GM18505 (cell line): Measurements from ENCODE around the gene ABCA13.

Experiments used
- ATAC-seq: cut with Tn5 transposase; IDR thresholded peaks from one replicate; pipeline ENCODE4 v1.9.1; 2021; ENCODE audit not compliant: unreplicated experiment
- POLR2A ChIP-seq: IDR thresholded peaks from 4 replicates; pipeline ENCODE4 v1.6.1; 2011; ENCODE audit warnings: borderline replicate concordance; ENCODE audit not compliant: insufficient read depth, insufficient read length; ENCODE audit errors: extremely low read depth

ABCA13 gene

GRCh38 chr7:48637382-48637781, 466.1 kb downstream of the ABCA13 start:
- no peak for ATAC-seq
- no peak for TF ChIP-seq POLR2A

DNA sequence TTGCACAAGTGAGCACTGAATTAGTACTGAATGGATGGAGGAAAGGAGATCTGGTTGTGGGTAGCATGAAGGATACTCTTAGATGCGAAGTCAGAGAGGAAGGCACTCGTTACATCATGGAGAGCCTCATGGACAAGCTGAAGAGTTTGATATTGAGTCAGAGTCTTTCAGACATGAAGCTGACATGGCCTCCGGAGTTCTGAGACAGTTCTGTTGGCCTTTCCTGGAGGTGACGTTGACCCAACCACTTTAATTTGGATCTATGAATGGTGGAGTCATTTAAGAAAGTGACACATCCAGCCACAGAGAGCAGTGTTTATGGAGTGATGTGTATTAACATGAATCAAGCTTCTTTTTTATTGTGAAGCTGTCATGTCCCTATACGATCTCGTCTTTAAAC, 466.8 kb downstream of the ABCA13 start:
- TF ChIP-seq POLR2A = no peak
- ATAC-seq = no peak

GRCh38 chr7:48643431-48644013, 472.3 kb downstream of the ABCA13 start:
- no peak for ATAC-seq
- TF ChIP-seq POLR2A = no peak

GRCh38 chr7:48658138-48658537, 486.9 kb downstream of the ABCA13 start:
- no peak for ATAC-seq
- no peak for TF ChIP-seq POLR2A

DNA sequence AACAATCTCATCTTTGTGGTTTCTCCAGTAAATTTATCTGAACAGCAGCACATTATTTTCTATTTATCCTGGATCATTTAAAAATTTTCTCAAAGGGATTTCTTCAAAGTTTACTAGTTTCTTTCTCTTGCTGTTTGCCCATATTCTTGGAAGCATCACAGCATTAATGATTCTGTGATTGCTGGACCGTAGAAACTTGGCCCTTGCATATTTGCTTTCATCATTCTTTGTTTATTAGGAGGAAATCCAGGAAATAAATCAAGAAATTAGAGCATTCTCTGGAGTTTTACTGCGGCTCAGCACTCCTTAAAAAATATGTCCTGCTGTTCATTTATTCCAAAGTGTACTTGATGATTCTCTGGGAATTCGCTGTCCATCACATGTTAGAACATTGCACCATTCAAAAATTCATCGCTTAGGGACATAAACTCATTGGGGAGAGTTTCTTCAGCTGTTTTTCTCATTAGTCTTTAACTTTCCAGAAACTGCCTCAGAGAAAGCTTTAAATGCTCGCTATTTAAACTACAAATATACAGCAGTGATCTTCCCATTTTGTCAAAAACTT, 489.1 kb downstream of the ABCA13 start:
- ATAC-seq = no peak
- TF ChIP-seq POLR2A = no peak

DNA sequence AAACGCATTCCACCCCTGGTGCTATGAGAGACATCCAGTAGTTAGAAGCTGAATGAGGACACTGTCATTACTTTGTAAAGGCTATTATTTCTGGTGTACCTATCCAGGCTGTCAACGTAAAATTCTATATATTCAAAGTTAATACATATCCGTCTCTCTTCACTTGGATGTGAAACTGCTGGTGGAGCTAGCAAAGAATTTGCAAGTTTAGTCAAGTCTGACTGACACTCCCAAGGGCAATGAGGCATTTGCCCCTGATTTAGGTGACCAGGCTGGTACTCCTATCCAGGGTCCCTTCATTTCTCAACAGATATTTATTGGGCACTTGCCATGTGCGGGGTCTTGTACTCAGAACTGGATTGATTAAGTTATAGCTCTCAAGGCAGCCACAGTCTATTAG, 493.0 kb downstream of the ABCA13 start:
- ATAC-seq = no peak

GRCh38 chr7:48665353-48666135, 494.3 kb downstream of the ABCA13 start:
- no peak for TF ChIP-seq POLR2A
- ATAC-seq = no peak

More for the DNA sequence above, 493.0 kb downstream of the ABCA13 start:
- TF ChIP-seq POLR2A = no peak

GRCh38 chr7:48667407-48667806, 496.1 kb downstream of the ABCA13 start:
- no peak for ATAC-seq
- no peak for TF ChIP-seq POLR2A

- no peak for ATAC-seq
- no peak for TF ChIP-seq POLR2A
Measured at GRCh38 chr7:48671656-48672055, 500.4 kb downstream of the ABCA13 start.

DNA sequence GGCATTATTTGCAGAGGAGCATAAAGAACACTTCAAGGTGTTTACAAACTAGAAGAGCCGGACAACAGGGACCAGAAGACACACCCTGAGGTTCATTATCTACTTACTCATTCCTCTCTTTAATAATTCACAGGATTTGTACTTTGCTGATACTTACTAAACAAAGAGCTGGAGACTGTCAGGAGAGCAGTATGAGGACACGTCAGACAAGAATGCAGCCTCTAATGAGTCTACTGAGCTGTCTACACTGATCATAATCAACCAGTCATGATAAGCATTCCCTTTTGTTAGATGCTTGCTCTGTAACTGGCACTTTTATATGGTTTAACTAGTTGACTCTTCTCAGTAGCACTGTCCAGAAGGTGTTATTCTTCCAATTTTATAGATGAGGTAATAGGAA, 509.7 kb downstream of the ABCA13 start:
- ATAC-seq = no peak
- no peak for TF ChIP-seq POLR2A

DNA sequence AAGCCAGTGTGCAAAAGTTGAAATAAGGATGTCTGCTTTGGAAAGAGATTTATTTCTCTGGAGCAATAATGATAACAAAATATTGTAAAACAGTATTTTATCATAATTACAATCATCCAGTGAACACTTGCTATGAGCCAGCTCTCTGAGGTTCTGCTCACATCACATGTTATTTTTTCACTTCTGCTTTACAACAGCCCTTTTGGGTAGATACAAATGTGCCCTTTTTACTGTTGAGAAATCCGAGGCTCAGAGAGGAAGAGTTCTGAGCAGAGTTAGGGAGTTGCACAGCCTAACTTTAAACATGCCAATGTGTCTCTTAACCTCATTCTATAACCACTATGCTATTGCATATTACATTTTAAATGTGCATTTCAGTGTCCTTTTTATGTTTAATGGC, 520.5 kb downstream of the ABCA13 start:
- ATAC-seq = no peak
- no peak for TF ChIP-seq POLR2A
